GM21515 (cell line): ENCODE results near the gene DPM3.

Source experiments
- ATAC-seq: cut with Tn5 transposase; IDR thresholded peaks from one replicate; pipeline ENCODE4 v1.9.1; 2021; ENCODE audit not compliant: unreplicated experiment

The DPM3 gene

DNA sequence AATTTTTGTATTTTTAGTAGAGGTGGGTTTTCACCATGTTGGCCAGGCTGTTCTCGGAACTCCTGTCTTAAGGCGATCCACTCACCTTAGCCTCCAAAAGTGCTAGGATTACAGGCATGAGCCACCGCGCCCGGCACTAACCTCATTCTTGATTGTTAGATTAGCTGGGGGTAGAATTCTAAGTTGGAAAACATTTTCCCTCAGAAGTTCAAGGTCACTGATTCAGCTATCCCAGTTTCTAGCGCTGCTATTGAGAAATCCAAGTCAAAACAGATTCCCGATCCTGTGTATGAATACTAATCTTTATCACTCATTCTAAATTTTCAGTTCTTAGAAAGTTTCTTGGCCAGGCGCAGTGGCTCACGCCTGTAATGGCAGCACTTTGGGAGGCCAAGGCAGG lies 37.0 kb downstream of the DPM3 start:
- no peak for ATAC-seq

DNA sequence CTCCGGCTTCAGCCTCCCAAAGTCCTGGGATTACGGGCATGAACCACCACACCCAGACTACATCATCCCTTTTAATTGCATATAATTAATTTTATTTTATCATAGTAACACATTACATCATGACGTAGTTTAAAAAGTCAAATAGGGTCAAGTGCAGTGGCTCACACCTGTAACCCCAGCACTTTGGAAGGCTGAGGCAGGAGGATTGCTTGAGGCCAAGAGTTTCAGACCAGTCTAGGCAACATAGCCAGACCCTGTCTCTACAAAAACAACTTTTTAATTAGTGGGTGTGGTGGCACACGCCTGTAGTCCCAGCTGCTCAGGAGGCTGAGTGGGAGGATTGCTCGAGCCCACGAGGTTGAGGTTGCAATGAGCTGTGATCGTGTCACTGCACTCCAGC lies 41.0 kb downstream of the DPM3 start:
- no peak for ATAC-seq

DNA sequence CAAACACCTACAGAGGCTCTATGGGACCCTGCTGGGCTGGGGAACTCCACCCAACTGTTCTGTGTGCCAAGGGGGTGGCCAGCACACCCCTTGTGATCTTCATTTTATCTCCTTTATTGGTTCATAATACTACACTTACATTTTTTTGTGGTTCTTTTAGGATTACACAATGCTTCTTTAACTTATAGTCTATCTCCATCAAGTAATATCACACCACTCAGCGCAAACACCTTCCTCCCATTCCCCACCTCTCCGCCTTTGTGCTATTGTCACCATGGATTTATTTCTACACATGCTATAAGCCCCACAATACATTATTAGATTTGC lies 45.7 kb downstream of the DPM3 start:
- no peak for ATAC-seq

DNA sequence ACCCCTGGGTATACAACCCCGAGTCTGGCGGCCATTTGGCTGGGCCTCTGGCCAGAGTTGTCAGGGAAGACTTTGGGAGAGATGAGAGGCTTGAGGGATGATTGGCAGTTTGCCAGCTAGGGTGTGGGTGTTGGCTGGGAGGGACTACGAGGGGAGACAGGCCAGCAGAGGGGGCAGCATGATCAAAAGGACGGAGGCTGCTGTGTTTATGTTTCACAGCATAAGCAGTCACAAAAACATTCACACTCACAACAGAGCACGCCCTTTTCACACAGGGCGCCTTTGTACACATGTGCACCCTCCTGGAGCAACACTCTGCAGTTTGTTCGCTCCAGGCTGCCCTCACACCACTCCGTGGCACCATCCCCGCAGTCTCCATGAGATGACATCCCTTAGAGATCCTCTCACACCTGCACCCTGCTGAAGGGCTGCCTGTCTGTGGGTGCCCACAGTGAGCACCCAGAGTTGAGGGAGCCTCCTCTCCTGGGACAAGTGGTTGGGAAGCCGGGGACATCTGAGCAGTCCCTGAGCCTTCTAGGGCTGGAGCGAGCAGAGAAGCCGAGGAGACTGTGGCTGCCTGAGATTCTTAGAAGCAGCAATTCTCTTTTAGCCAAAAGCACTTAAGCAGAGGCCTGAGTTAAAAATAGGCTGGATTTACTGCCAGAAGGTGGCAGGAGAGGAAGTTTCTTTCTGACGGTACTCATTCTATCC lies 46.3 kb downstream of the DPM3 start:
- no peak for ATAC-seq

DNA sequence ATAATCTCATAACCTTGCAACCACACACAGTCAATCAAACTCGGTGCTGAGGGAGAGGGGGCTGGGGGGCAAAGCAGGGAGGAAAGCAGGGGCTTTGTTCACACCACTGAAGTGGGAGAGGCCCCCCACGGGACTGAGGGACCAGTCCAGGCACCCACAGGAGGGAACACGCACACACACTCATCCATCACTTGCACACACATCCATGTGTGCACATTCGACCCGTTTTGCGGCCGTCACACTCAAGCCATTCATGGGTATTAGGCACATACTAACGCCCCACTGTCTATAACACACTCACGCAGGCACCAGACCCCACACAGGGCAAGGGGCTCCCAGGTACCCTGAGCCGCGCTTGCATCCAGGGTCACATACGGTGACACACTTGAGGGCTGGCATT lies 47.7 kb downstream of the DPM3 start:
- ATAC-seq = no peak

DNA sequence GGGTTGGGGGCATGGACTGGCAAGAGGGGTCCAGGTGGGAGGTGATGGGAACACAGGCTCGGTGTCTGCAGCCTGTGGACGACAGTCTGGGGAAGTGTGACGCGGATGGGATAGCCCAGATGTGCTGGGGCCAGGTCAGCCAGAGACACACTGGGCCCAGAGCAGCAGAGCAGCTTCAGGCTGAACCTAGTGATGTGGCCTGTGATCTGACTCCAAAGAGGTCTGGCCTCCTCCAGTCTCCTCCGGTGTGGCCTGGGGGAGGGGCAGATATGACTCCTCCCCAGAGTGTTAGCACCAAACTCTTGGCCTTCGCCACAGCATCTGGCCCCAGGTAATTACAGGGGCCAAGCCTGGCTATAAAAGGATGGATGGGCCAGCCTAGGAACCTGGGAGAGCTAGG lies 48.2 kb downstream of the DPM3 start:
- ATAC-seq = no peak

DNA sequence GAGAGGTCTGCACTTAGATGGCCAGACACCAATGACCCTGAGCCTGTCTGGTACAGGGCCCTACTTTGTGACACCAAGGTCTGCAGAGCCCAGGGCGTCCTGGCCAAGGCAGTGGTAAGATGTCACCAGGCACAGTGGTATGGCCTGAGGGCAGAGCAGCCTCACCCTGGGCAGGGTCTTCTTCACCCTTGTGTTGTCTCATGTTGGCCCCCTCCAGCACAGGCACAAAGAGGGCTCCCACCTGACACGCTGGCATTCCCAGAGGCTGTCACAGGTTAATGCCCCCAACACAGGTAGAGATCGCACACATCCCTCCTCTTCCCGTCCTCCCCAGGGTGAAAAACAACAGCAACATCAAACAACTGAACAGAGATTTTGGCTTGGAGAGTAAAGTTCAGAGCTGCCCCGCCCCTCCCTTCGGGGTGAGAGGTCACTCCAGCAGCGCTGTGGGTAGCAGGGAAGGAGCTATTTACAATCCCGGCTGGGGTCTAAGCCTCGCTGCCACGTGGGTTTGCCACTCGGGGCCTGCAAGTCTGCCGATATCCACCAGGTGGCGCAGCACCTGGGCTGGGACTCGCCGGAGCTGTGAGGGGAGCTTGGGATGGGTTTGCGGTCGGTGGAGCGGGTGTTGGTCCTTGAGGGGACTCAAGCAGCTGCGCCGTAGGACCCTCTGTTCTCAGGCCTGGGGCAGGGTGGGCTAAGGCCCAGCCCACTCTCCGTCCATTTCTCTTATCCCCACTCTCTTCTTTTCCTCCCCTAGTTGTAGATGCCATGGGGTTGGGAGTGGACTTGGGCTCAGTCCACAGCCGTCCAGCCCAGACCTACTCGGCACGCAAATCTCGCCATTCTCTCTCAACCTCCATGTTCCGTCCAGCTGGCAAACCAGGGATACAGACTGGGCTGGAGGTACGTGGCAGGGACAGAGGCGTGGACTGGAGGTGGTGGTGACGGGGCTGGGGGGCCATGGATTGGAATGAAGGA lies 49.0 kb downstream of the DPM3 start:
- no peak for ATAC-seq
